ENCODE data around the gene DNAAF1.

DNA sequence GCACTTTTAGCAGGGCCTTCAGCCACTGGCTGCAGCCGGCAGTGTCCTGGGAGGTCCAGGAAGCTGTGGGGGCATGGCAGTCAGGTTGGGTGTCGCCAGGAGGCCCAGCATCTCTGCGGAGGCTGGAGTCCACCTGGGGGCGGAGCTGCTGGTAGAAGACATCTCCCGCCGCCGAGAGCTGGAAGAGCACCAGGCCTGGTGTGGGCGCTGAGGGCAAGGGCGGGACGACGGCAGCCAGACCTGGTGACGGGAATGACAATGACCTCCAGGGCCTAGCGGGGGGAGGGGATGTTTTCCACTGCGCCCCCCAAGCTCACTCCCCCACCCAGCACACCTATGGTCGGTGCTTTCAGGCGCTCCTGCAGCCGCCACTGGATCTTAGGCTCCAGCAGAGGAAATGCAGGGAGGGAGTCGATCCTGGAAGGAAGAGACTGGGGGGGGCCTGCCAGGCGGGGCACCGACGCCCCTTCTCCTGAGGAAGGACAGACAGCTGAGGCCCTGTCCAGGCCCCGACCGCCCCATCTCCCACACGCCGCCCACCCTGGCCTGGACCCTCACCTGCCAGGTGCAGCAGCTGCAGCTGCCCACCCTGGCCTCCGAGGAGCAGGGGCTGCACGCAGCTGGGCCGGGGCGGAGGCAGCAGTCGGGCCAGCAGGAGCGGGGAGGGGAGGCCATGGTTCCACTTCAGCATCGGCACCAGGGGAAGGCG, 34.7 kb downstream of the DNAAF1 start:
- TF ChIP-seq, protein P1, sequence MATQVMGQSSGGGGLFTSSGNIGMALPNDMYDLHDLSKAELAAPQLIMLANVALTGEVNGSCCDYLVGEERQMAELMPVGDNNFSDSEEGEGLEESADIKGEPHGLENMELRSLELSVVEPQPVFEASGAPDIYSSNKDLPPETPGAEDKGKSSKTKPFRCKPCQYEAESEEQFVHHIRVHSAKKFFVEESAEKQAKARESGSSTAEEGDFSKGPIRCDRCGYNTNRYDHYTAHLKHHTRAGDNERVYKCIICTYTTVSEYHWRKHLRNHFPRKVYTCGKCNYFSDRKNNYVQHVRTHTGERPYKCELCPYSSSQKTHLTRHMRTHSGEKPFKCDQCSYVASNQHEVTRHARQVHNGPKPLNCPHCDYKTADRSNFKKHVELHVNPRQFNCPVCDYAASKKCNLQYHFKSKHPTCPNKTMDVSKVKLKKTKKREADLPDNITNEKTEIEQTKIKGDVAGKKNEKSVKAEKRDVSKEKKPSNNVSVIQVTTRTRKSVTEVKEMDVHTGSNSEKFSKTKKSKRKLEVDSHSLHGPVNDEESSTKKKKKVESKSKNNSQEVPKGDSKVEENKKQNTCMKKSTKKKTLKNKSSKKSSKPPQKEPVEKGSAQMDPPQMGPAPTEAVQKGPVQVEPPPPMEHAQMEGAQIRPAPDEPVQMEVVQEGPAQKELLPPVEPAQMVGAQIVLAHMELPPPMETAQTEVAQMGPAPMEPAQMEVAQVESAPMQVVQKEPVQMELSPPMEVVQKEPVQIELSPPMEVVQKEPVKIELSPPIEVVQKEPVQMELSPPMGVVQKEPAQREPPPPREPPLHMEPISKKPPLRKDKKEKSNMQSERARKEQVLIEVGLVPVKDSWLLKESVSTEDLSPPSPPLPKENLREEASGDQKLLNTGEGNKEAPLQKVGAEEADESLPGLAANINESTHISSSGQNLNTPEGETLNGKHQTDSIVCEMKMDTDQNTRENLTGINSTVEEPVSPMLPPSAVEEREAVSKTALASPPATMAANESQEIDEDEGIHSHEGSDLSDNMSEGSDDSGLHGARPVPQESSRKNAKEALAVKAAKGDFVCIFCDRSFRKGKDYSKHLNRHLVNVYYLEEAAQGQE (IDR thresholded peaks at IDR 0.05; ENCODE audit: unreplicated experiment) = no peak
- TF ChIP-seq EZH2 (IDR thresholded peaks at IDR 0.05; ENCODE audit: low read depth, unreplicated experiment) = no peak
- TF ChIP-seq, protein P2, sequence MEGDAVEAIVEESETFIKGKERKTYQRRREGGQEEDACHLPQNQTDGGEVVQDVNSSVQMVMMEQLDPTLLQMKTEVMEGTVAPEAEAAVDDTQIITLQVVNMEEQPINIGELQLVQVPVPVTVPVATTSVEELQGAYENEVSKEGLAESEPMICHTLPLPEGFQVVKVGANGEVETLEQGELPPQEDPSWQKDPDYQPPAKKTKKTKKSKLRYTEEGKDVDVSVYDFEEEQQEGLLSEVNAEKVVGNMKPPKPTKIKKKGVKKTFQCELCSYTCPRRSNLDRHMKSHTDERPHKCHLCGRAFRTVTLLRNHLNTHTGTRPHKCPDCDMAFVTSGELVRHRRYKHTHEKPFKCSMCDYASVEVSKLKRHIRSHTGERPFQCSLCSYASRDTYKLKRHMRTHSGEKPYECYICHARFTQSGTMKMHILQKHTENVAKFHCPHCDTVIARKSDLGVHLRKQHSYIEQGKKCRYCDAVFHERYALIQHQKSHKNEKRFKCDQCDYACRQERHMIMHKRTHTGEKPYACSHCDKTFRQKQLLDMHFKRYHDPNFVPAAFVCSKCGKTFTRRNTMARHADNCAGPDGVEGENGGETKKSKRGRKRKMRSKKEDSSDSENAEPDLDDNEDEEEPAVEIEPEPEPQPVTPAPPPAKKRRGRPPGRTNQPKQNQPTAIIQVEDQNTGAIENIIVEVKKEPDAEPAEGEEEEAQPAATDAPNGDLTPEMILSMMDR (conservative IDR thresholded peaks at IDR 0.05; ENCODE audit: low read depth in 2 of 2) = no peak
- no peak for TF ChIP-seq JUNB (IDR thresholded peaks at IDR 0.05; ENCODE audit: unreplicated experiment)
- TF ChIP-seq POLR2AphosphoS5 (IDR thresholded peaks at IDR 0.05; ENCODE audit: low read depth) = no peak
- no peak for TF ChIP-seq STAT1 (IDR thresholded peaks at IDR 0.05; ENCODE audit: unreplicated experiment)
